Anterior cingulate cortex (tissue), 58 donors: ENCODE data around the gene PLEKHA3.
A peak's percentile ranks its signal among the peaks of the same experiment; 100 is the strongest.
"Not testable (repeated sequence)": the region's sequence is repeated elsewhere in the genome, so short reads cannot be mapped to it uniquely, and the experiment has no call there.

Experiments used
- DNase-seq, 58 donors: peaks; one replicate each; lab custom pipeline; 2025; lab: John Stamatoyannopoulos, UW

The PLEKHA3 gene

GRCh38 chr2:178480227-178481181 is at the start of gene PLEKHA3:
TSS of gene PLEKHA3 (plus strand) at chr2:178480457. CDS start at chr2:178480870, 413 bp downstream.
- peak; percentile 56 to 95 (median 90) for DNase-seq

GRCh38 chr2:178436662-178437061 is 43.6 kb upstream of the PLEKHA3 start:
- DNase-seq = no peak

- DNase-seq = no peak
These were observed 38.8 kb upstream of the PLEKHA3 start for GRCh38 chr2:178441426-178441825.

GRCh38 chr2:178448968-178449661 is 31.1 kb upstream of the PLEKHA3 start:
- DNase-seq = no peak

- peak in 6 of 58 donors; percentile 10 to 61 (median 24) for DNase-seq
These were observed 30.3 kb upstream of the PLEKHA3 start for GRCh38 chr2:178449700-178450523.

- peak in 9 of 58 donors; percentile 36 to 80 (median 61) for DNase-seq
These were observed 29.8 kb upstream of the PLEKHA3 start for GRCh38 chr2:178450524-178450773.

GRCh38 chr2:178450774-178451525 is 29.3 kb upstream of the PLEKHA3 start, which contains the start of the genes PJVK and PRKRA:
TSS of gene PJVK (plus strand) at chr2:178451378. CDS start at chr2:178453410, 2,032 bp downstream.
TSS of gene PRKRA (minus strand) at chr2:178451175. CDS start at chr2:178451030, 145 bp downstream.
- DNase-seq = peak; percentile 69 to 99 (median 96)

- no peak for DNase-seq
These were observed 27.9 kb upstream of the PLEKHA3 start for GRCh38 chr2:178452334-178452733.

GRCh38 chr2:178452870-178453269 is 27.4 kb upstream of the PLEKHA3 start:
- no peak for DNase-seq

GRCh38 chr2:178455947-178456346 is 24.3 kb upstream of the PLEKHA3 start:
- no peak for DNase-seq

- no peak for DNase-seq
These were observed 22.8 kb upstream of the PLEKHA3 start for GRCh38 chr2:178457390-178457886.

GRCh38 chr2:178469219-178469849 is 10.9 kb upstream of the PLEKHA3 start:
- DNase-seq = no peak

GRCh38 chr2:178471313-178471712 is 8.9 kb upstream of the PLEKHA3 start:
- DNase-seq = not testable (repeated sequence)

GRCh38 chr2:178473373-178473772 is 6.9 kb upstream of the PLEKHA3 start:
- DNase-seq = no peak

- DNase-seq = no peak
These were observed 6.3 kb upstream of the PLEKHA3 start for GRCh38 chr2:178473931-178474330.

- no peak for DNase-seq
These were observed 5.7 kb upstream of the PLEKHA3 start for GRCh38 chr2:178474560-178474959.

GRCh38 chr2:178476477-178476876 is 3.8 kb upstream of the PLEKHA3 start:
- no peak for DNase-seq

- no peak for DNase-seq
These were observed 2.7 kb upstream of the PLEKHA3 start for GRCh38 chr2:178477443-178478129.

GRCh38 chr2:178478130-178478438 is 2.2 kb upstream of the PLEKHA3 start:
- DNase-seq = no peak
